HG03521 (cell line): ENCODE results near the gene POLR2H.

Source experiments
- ATAC-seq: cut with Tn5 transposase; IDR thresholded peaks from one replicate; pipeline ENCODE4 v1.9.1; 2021; ENCODE audit warnings: mild to moderate bottlenecking, moderate library complexity; ENCODE audit not compliant: unreplicated experiment

Gene POLR2H

DNA sequence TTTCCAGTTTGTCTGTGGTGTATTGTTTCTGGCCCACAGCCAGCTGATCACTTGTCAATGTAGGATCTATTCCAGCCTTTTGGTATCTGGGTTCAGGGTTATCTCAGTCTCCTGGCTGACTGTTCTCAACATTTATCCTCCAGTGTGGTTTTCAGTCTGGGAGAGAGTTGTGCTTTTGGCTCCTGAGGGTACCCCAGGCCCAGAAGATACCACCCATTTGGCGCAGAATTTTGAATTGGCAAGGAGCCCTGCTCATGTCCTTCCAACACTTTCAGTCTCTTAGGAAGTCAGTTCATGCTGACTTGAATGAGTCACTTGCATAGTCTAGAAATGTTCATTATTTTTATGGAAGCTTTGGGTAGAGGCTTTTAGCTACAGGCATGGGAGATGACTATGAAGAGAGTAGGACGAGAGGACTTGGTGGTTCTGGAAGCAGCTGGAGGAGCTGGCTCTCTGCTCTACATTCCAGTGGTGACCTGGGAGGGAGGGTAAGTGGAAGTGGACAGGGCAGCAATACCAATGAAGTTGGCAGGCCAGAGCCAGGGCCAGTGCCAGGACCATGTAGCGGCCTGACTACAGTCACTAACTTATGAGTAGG lies 7.2 kb downstream of the POLR2H start:
- ATAC-seq = no peak

DNA sequence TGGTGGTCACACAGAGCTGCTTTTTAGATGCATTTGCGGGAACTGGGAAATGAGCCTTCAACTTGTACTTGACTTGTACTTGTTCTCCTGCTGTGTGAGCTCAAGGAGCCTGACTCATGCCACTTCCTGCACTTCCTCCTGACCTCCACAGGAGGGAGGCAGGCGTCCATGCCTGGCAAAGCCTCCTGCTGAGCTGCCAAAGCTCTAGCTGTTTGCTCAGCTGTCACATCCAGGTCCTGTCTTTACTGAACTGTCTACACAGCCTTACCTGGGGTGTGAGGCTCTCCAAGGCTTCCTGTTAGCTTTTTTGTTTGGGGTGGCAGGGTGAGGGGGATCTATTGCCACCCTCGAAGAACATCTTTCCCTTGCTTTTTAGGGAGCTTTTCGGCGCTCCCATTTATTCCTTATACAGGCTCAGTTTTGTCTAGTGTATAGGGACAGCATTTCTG lies 10.1 kb downstream of the POLR2H start:
- peak; percentile 75 for ATAC-seq

DNA sequence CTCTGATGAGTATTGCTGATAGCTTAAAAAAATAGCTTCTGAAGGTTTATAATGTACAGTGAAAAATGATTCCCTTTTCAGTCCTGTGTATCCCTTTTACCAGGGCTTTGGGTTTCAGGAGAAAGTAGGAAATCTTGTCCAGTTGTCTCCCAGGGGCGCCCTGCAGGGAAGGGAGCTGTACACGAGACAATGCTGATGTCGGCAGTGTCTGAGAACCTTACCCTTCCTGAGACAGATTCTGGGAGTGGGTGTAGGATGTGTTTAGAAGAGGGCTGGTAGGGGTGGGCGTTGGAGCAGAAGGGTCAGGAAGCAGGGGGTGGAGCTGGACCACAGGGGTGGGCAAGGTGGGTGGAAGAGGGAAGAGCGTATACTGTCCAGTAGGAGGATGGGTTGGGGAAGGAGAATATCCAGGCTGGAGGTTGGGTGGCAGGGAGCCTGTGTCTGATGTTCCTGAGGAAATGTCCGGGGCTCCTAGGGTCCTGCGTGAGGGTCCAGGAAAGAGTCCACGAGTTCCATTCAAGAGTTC lies 10.8 kb downstream of the POLR2H start:
- no peak for ATAC-seq

DNA sequence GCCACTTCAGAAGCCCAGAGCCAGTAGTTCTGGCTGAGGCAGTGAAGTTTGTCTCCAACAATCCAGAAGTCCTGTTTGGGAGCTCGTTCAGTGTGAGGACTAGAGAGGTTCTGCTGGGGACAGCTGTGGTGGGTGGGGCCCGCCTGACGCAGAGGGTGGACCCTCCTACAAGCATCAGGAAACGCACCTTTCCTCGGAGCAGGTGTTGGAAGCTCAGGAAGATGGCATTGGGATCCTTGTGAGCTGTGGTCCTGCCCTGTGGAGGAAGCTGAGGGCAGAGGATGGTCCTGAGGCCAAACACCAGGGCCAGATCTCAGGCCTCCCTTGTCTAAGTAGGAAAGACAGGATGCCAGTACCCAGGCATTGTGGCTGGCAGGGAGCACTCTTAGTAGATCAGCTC lies 11.4 kb downstream of the POLR2H start:
- ATAC-seq = no peak

DNA sequence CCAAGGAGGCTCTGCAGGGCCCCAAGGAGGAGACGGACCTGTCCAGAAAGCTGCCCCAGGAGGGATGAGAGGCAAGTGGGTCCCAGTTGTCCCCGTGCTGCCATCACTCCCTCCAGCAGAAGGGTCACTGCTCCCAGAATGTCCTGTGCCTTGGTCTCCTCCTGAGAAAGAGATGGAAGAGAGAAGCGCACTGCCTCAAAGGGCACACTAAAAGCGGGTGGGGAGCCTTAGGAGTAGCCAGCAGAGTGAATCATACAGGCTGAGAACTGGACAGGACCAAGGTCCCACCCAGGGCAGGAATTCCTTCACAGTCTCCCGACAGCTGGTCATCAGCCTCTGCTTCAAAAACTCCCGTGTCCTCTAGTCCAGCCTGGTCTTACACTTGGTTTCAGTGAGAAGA lies 11.9 kb downstream of the POLR2H start:
- ATAC-seq = no peak

DNA sequence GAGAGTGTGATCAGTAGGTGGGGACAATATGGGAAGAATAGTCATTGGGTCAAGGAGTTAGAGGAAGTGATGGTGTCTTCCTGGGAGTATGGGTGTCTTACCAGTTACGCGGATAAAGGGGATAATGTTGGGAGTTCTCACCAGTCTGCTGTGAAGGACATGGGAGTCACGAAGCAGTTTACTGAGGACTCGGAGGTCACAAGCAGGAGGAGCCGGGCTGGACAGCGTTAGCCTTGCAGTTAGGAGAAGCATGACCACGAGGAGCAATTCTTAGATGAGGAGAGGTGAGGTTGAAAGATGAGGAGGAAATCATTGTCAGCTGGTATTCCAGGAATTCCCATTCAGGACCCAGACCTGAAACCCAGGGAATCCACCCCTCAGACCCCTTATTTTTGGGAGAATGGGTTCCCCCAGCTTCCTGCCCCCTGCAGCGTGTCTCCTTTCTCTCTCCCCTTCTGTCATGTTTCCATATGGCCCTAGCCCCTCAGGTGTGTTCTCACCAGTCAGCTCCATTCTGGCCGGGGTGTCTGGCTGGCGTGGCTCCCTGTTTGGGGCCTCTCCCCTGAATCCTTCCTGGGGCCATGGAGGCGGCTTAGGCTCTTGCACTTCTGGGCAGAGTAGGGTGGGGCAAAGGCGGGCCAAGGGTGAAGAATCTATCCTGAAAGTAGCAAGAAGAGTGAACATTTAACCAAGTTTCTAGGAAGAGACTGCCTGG lies 14.4 kb downstream of the POLR2H start:
- no peak for ATAC-seq

DNA sequence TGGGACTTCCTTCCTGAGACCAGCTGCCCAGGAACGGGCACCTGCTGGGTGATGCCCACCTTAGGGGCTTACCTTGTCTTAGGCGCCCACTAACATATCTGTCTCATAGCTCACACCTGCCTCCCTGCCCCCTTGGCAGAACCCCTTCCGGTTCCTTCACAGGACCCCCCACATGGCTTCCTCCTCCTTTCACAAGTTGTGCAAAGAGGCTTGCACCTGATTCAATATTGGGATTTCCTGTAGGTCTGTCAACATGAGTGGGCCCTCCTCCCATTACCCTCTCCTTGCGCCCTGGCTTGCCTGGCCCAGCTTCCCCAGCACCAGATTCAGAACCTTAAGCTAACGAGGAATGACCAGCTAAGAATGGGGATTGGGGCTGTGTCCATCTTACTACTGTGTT lies 15.9 kb downstream of the POLR2H start:
- ATAC-seq = no peak

DNA sequence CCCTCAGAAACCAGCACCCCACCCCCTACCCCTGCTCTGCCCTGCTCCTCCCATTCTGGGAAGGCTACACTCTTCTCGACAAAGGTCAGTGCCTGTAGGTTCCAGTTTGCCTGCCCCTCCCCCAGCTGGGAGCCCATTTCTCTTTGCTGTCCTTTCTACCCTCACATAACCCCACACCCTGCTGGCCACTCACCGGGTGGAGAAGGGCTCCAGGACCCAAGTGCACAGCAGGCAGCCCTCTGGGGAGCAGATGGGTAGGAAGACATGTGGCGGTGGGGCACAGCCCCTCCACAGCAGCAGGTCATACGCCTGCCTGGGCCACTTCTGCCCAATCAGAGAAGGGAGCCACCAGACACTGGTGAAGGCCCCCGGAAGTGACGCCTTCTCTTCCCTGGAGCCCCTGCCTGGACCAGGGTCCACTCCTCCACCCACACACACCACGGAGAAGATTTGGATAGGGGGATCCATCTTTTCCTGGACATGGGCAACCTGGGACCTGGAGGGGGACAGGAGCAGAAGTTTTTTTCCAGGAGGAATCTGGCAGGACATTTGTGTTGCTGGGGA lies 16.5 kb downstream of the POLR2H start, which contains the start of gene THPO:
THPO (minus strand) TSS at position 326 of the 564 bp plus-strand sequence. CDS start 1,948 bp downstream, outside the sequence.
- ATAC-seq = no peak

DNA sequence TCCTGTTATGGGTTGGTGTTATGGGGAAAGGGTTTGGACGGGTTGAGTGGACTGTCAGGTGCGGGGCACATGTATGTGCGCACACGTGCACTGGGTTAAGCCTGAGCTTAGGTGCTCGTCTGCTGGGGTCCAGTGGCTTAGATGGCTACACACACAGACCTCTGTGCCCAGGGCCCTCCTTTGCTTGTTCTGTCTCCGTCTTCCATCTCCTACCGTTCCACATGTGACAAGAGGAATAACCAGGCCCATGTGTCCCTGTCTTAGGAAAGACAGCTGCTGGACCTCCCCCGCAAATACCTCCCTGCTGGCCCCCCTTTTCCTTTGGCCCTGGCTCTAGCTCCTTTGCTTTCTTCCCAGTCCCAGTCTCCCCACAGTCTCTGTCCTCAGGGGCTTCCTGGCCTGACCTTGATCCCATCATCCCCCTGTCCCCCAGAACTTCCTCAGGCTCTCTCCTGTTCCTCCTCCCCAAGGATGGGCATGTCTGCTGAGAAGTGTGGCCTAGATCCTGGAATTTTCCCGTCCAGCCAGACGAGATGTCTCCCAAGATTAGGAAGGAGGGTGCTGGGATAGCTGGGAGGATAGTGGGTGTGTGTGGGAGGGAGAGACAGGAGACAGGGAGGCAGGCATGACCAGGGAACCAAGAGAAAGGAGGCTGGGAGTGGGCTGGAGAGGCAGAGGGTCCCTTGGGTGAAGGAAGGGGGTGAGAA lies 17.3 kb downstream of the POLR2H start:
- no peak for ATAC-seq

DNA sequence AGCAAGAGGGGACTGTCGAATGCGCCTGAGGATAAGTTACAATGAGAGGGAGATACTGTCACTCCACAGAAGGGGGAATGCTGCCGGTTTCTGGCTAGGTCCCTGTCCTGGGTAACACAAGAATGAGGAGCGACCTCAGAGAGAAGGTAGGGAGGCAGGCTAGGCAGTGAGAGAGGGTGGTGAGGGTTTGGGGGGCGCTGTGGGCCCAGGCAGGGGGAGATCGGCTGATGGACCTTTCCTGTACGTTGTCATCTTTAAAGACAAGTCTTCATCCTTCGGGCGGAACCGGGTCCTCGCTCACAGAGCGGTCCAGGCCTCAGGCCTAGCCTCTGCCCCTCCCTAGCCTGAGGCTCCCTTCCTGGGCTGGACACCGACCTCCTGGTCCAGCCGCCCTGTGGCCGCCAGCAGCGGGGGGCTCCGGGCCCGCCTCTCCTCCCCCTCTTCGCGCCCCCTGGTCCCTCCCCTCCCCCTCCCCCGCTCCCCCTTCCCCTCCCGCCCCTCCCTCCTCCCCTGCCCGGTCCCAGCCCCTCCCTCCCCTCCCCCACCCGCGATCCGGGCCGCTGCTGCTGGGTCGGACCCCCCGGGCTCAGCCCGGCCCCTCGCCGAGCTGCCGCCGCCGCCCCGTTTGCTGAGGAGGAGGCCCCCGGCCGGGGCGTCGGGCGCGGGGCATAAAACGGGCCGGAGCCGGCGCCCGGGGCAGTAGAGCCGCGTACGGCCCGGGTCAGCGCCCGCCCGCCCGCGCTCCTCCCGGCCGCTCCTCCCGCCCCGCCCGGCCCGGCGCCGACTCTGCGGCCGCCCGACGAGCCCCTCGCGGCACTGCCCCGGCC lies 18.1 kb downstream of the POLR2H start, which contains the start of gene CHRD:
CHRD (plus strand) TSS at position 697 of the 827 bp plus-strand sequence. CDS start 265 bp downstream, outside the sequence.
- ATAC-seq = no peak

DNA sequence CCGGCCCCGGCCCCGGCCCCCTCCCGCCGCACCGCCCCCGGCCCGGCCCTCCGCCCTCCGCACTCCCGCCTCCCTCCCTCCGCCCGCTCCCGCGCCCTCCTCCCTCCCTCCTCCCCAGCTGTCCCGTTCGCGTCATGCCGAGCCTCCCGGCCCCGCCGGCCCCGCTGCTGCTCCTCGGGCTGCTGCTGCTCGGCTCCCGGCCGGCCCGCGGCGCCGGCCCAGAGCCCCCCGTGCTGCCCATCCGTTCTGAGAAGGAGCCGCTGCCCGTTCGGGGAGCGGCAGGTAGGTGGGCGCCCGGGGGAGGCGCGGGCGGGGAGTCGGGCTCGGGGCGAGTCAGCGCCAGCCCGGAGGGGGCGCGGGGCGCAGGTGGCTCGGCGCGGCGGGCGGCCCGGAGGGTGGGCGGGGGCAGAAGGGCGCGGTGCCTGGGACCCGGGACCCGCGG lies 18.7 kb downstream of the POLR2H start:
- ATAC-seq = no peak

DNA sequence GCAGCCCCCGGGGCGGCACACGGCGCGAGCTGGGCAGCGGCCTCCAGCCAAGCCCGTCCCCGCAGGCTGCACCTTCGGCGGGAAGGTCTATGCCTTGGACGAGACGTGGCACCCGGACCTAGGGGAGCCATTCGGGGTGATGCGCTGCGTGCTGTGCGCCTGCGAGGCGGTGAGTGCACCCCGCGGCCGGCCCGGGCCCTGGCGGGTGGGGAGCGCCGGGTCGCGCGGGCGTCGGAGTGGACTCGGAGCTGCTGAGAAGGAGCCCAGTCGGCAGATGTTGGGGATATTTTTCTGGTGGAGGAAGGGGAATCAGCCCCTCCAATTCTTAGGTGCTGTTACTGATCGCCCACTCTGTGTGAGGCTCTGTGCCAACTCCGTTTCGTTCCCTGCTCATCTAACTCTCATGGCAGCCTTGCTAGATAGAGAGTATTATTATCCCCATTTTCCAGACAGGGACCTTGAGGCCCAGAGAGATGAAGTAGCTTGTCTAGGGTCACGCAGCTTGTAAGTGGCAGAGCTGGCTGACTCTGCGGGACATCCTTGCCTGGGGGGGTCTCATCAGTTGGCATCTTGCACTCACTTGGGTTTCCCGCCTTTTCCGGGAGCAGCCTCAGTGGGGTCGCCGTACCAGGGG lies 19.2 kb downstream of the POLR2H start:
- no peak for ATAC-seq

DNA sequence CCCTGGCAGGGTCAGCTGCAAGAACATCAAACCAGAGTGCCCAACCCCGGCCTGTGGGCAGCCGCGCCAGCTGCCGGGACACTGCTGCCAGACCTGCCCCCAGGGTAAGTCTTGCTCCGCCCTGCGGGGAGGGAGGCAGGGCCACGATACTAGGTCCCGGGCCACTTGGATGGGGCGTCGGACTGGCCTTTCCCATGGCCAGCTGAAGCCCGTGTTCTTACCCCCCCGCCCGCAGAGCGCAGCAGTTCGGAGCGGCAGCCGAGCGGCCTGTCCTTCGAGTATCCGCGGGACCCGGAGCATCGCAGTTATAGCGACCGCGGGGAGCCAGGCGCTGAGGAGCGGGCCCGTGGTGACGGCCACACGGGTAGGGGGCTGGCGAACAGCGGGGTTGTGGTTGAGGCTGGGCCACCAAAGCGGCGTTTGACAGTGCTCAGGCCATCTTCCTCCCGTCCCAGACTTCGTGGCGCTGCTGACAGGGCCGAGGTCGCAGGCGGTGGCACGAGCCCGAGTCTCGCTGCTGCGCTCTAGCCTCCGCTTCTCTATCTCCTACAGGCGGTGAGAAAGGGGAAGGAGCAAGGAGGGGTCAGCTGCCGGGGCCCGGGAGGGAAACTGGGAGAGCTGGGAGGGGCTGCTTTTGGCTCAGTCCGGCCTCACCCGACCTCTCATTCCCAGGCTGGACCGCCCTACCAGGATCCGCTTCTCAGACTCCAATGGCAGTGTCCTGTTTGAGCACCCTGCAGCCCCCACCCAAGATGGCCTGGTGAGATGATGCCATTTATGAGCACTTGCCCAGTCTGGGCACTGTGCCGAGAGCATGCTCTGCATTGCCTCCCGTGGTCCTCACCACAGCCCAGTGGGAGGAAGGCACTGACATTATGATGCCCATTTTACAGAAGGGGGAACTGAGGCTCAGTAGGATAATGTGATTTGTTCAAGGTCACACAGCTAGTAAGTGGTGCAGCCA lies 20.0 kb downstream of the POLR2H start:
- no peak for ATAC-seq

DNA sequence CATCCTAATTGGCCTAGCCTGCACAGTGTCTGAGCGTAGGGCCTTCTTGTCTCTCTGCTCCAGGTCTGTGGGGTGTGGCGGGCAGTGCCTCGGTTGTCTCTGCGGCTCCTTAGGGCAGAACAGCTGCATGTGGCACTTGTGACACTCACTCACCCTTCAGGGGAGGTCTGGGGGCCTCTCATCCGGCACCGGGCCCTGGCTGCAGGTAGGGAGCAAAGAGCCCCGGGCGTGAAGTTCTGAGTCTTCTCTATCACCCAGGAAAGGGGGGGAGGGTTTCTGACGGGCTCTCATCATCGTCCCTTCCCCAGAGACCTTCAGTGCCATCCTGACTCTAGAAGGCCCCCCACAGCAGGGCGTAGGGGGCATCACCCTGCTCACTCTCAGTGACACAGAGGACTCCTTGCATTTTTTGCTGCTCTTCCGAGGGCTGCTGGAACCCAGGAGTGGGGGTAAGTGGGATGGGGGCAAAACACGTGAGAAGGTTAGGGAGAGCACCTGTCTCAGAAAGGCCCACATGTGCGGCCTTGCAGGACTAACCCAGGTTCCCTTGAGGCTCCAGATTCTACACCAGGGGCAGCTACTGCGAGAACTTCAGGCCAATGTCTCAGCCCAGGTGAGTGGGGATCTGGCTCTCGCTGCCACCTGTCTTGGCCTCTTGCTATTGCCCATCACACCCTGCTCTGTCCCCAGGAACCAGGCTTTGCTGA lies 21.0 kb downstream of the POLR2H start:
- no peak for ATAC-seq

DNA sequence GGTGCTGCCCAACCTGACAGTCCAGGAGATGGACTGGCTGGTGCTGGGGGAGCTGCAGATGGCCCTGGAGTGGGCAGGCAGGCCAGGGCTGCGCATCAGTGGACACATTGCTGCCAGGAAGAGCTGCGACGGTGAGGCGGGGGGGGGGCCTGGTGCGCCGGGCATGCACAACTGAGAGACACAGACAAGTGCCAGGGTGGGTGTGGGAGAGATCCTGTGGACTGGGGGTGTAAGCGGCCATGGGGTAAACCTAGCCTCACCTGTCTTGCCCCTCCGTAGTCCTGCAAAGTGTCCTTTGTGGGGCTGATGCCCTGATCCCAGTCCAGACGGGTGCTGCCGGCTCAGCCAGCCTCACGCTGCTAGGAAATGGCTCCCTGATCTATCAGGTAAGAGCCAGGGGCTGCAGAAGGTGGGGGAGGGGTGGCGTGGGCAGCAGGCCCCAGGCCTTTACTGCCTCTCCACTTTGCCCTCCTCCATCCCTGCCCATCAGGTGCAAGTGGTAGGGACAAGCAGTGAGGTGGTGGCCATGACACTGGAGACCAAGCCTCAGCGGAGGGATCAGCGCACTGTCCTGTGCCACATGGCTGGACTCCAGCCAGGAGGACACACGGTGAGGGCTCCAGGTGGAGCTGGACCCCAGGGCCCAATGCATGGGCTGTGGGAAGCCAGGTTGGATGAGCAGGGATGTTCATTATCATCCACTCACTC lies 21.7 kb downstream of the POLR2H start:
- no peak for ATAC-seq

DNA sequence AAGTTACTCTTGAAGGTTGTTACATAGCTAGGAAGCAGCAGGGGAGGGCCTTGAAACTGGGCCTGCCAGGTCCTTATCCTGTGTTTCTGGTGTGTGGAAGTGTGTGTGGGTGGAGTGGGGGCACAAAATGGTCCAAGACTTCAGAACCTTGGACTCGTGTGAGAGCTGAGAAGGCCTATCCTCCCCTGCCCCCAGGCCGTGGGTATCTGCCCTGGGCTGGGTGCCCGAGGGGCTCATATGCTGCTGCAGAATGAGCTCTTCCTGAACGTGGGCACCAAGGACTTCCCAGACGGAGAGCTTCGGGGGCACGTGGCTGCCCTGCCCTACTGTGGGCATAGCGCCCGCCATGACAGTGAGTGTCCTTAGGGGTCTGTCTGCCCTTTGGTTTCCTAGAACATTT lies 22.8 kb downstream of the POLR2H start:
- no peak for ATAC-seq

DNA sequence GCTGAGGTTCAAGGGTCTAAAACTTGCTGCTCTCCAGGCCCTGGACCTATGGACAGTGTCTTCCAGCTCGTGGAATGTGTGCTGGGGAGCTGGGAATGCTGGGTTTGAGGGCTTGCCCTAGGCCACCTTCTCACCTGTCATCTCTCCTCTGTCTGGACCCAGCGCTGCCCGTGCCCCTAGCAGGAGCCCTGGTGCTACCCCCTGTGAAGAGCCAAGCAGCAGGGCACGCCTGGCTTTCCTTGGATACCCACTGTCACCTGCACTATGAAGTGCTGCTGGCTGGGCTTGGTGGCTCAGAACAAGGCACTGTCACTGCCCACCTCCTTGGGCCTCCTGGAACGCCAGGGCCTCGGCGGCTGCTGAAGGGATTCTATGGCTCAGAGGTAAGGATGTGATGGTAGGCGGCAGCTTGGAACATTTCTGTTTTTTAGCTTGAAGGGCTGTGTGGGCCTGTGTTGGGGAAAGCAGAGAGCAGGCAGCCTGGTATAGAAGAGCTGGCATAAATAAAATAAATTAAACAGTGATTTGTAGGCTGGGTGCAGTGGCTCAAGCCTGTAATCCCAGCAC lies 23.4 kb downstream of the POLR2H start:
- no peak for ATAC-seq
